Breast epithelium (tissue), 3 donors: ENCODE data around the gene CEP20.

Experiments used
- CTCF ChIP-seq, 3 donors: fragments of 450-650 bp; IDR thresholded peaks; one replicate each; pipeline ENCODE4 v1.5.1; 2016 to 2017; ENCODE audit warnings: antibody characterized with exemption in 3 of 3, mild to moderate bottlenecking in 3 of 3, moderate library complexity in 3 of 3
- POLR2A ChIP-seq: fragments of 450-650 bp; IDR thresholded peaks from one replicate; pipeline ENCODE4 v1.6.1; 2016; ENCODE audit warnings: antibody characterized with exemption, mild to moderate bottlenecking, moderate library complexity
- POLR2AphosphoS5 ChIP-seq, 3 donors: sonication (generic); formaldehyde crosslinking; IDR thresholded peaks; one replicate each; pipeline ENCODE4 v1.6.1; 2017; ENCODE audit warnings: antibody characterized with exemption in 3 of 3

GRCh38 chr16:15907863-15908478 lies 19.6 kb upstream of the CEP20 start:
- TF ChIP-seq CTCF (IDR thresholded peaks at IDR 0.05) (no peak), POLR2A (no peak), POLR2AphosphoS5 (IDR thresholded peaks at IDR 0.05) (no peak)
